Ovary (tissue), 9 donors: ENCODE measurements around the gene MTA1. TPM values are rescaled to one million over a fixed set of nuclear protein-coding genes. Genes with fewer than 3 reads are reported as not detected.

Source experiments
- DNase-seq, 5 donors: peaks; one replicate each; pipeline ENCODE4 v3.0.0-alpha.2; 2019 to 2020
- H3K27ac ChIP-seq, 2 donors: fragments of 200-600 bp; one replicate each; pipeline versions ENCODE4 v1.5.1 to v1.8.0; 2019 to 2022
- H3K27me3 ChIP-seq: fragments of 200-600 bp; one replicate; pipeline ENCODE4 v1.8.0; 2022
- H3K36me3 ChIP-seq: fragments of 200-600 bp; sonication (generic); one replicate; pipeline ENCODE4 v1.5.1; 2019
- H3K4me1 ChIP-seq: one replicate; pipeline ENCODE4 v1.8.1; 2013; ENCODE audit warnings: mild to moderate bottlenecking, moderate library complexity; ENCODE audit not compliant: insufficient read depth
- H3K4me3 ChIP-seq: fragments of 200-600 bp; sonication (generic); one replicate; pipeline ENCODE4 v1.5.1; 2017
- H3K9me3 ChIP-seq, 2 donors: fragments of 200-600 bp in 1 of 2; sonication (generic) in 1 of 2; one replicate each; pipeline versions ENCODE4 v1.5.1 to v1.8.1; 2013 to 2019; ENCODE audit warnings: mild to moderate bottlenecking in 1 of 2, moderate library complexity in 1 of 2
- CTCF ChIP-seq, 3 donors: fragments of 450-650 bp in 2 of 3; fragments of 200-600 bp in 1 of 3; IDR thresholded peaks; one replicate each; pipeline versions ENCODE4 v1.5.1 to v1.8.0; 2016 to 2022; ENCODE audit warnings: antibody characterized with exemption in 3 of 3, mild to moderate bottlenecking in 1 of 3
- EP300 ChIP-seq: sonication (generic); formaldehyde crosslinking; IDR thresholded peaks from one replicate; pipeline ENCODE4 v1.6.1; 2017; ENCODE audit warnings: antibody characterized with exemption
- POLR2A ChIP-seq: fragments of 450-650 bp; IDR thresholded peaks from one replicate; pipeline ENCODE4 v1.6.1; 2017; ENCODE audit warnings: antibody characterized with exemption, mild to moderate bottlenecking, moderate library complexity
- WGBS, 3 donors: extraction: QIAGEN DNeasy Blood & Tissue Kit in 1 of 3; methylation state at CpG; one replicate each; pipeline versions ENCODE4 v1.1.5 to v1.1.7; 2013 to 2017; 5-methylcytosine and 5-hydroxymethylcytosine counted together
- intact Hi-C, 4 donors: fragments of 100-400 bp; cut with DNase I; formaldehyde crosslinking; loops; one replicate each; pipeline versions ENCODE4 v1.11.0 to v1.15.1; 2022 to 2023
- polyA plus RNA-seq, 2 donors: library from polyadenylated mRNA; stranded (reverse); fragments of 200-250 nt in 1 of 2; fragments of 350-450 nt in 1 of 2; fragmentation: Illumina TruSeq in 1 of 2; extraction: RNeasy Lipid Tissue Mini Kit (QIAGEN cat#74804) in 1 of 2; gene quantifications; one replicate each; pipeline ENCODE4 v1.2.3, GENCODE V29; 2013 to 2014
- total RNA-seq, 7 donors: library from RNA; depleted of rRNA in 2 of 7; stranded (reverse); fragments of >200 nt in 2 of 7; fragmentation: NEBNext Ultra II Directional in 3 of 7; extraction: Animal tissue kit (Norgen Biotek cat#: 25700) in 3 of 7; gene quantifications; one replicate each; pipeline versions ENCODE4 v1.1.0 to v1.2.4, GENCODE V29; 2016 to 2023
- donor health status: DM: no; HTN: no; CAD: no; lungs with moderate emphysema.
- donor health status: DM: no; HTN: no; CAD: no.
- donor health status: Bipolar disorder and iron deficiency.
- donor health status: DM: yes; HTN: yes; CAD: no.
- donor health status: DM: no; HTN: no; CAD: no.
- donor health status: DM: yes; HTN: yes; CAD: no.

The MTA1 gene
- total and polyA plus RNA-seq, 9 donors, result 23.0 to 128 (median 104) TPM

- Histone ChIP-seq H3K27ac (no peak overlapping the region), H3K9me3 (no peaks in the 10 kb centered on the region), H3K4me3 (no peak overlapping the region), H3K4me1 (peaks cover 2% of the 10 kb centered on the region), H3K36me3 (no peaks in the 10 kb centered on the region), H3K27me3 (no peaks in the 10 kb centered on the region)
- no peak for DNase-seq
- intact Hi-C loops, result loop anchor here in 2 of 4 donors (5.0 to 10.0 kb wide), 3 partner anchors 33 to 399 kb away; partner anchors contain the start of gene TMEM121 (in 1 of the 2)
- WGBS, 3 donors, result 87 to 89% (median 87%) methylated on average over 11 to 16 of the region's 16 CpGs
- no peak for TF ChIP-seq POLR2A
- TF ChIP-seq EP300, result no peak
- TF ChIP-seq CTCF (IDR thresholded peaks at IDR 0.05), result no peak
Measured at GRCh38 chr14:105493921-105494605, 74.4 kb downstream of the MTA1 start.

GRCh38 chr14:105494606-105494929, 74.9 kb downstream of the MTA1 start:
- WGBS, 3 donors, result 94 to 96% (median 95%) methylated on average over 6 of the region's 6 CpGs
- intact Hi-C loops, result loop anchor here in 2 of 4 donors (5.0 to 10.0 kb wide), 3 partner anchors 33 to 400 kb away; partner anchors contain the start of gene TMEM121 (in 1 of the 2)
- Histone ChIP-seq H3K4me3 (no peak overlapping the region), H3K36me3 (no peaks in the 10 kb centered on the region), H3K27ac (no peak overlapping the region), H3K9me3 (no peaks in the 10 kb centered on the region), H3K4me1 (peaks cover 2% of the 10 kb centered on the region), H3K27me3 (no peaks in the 10 kb centered on the region)
- no peak for TF ChIP-seq POLR2A
- TF ChIP-seq EP300, result no peak
- no peak for TF ChIP-seq CTCF (IDR thresholded peaks at IDR 0.05)
- DNase-seq, result no peak

GRCh38 chr14:105495101-105495989, 75.7 kb downstream of the MTA1 start:
- Histone ChIP-seq H3K36me3 (no peaks in the 10 kb centered on the region), H3K9me3 (no peaks in the 10 kb centered on the region), H3K27me3 (no peaks in the 10 kb centered on the region), H3K27ac (no peak overlapping the region), H3K4me3 (no peak overlapping the region), H3K4me1 (peaks cover 2% of the 10 kb centered on the region)
- TF ChIP-seq CTCF (IDR thresholded peaks at IDR 0.05) (no peak), EP300 (no peak), POLR2A (no peak)
- DNase-seq, result no peak
- 62 to 76% (median 71%) methylated on average over 17 to 18 of the region's 18 CpGs for WGBS, 3 donors
- intact Hi-C loops, result loop anchor here in 1 of 4 donors (10.0 kb wide), 1 partner anchor 401 kb away; no protein-coding TSS in a partner anchor

- 62 to 73% (median 68%) methylated on average over 18 of the region's 18 CpGs for WGBS, 3 donors
- DNase-seq, result no peak
- Histone ChIP-seq H3K4me1 (peaks cover 2% of the 10 kb centered on the region), H3K27me3 (no peaks in the 10 kb centered on the region), H3K36me3 (no peaks in the 10 kb centered on the region), H3K4me3 (no peak overlapping the region), H3K9me3 (no peaks in the 10 kb centered on the region), H3K27ac (no peak overlapping the region)
- intact Hi-C loops, result loop anchor here in 1 of 4 donors (10.0 kb wide), 1 partner anchor 401 kb away; no protein-coding TSS in a partner anchor
- no peak for TF ChIP-seq EP300
- no peak for TF ChIP-seq POLR2A
- TF ChIP-seq CTCF (IDR thresholded peaks at IDR 0.05), result no peak
Measured at GRCh38 chr14:105495990-105496830, 76.6 kb downstream of the MTA1 start.
